ENCODE results near the gene PMEL. TPM values are rescaled to one million over a fixed set of nuclear protein-coding genes. Genes with fewer than 3 reads are reported as not detected.
A peak's percentile ranks its signal among the peaks of the same experiment; 100 is the strongest.

PMEL gene
- total and polyA plus RNA-seq, 9 of the 15 experiments (the other 6 are each of a cell fraction or from before 2014, with no cell fraction given), result 0.36 to 2.0 (median 0.98) TPM

DNA sequence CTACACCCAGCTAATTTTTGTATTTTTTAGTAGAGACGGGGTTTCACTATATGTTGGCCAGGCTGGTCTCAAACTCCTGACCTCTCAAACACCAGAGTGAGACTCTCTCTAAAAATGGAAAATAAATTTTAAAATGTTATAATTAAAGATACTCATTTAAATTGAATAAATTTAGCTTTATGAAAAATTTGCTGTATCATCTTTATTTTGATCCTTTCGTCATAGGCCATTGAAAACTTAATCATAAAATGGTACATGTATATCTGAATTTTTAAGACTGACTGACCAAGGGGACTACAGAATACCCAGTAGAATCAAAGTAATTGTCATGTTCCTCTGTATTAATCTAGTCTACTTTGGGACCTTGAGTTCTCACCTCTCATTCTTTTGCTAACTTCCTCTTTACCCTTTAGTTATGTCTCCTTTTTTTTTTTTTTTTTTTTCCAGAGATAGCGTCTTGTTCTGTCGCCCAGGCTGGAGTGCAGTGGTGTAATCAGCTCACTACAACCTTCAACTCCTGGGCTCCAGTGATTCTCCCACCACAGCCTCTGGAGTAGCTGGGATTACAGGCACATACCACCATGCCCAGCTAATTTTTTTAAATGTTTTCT, 17.5 kb upstream of the PMEL start (continued):
- TF ChIP-seq NCOA2 (IDR thresholded peaks at IDR 0.05; ENCODE audit: partially characterized antibody in 2 of 2), result no peak
- no peak for TF ChIP-seq SUPT5H (IDR thresholded peaks at IDR 0.05)
- TF ChIP-seq KDM2B (CRISPR knock-in tag; IDR thresholded peaks at IDR 0.05), result no peak
- no peak for TF ChIP-seq NFIC (IDR thresholded peaks at IDR 0.05)
- TF ChIP-seq, protein P1, sequence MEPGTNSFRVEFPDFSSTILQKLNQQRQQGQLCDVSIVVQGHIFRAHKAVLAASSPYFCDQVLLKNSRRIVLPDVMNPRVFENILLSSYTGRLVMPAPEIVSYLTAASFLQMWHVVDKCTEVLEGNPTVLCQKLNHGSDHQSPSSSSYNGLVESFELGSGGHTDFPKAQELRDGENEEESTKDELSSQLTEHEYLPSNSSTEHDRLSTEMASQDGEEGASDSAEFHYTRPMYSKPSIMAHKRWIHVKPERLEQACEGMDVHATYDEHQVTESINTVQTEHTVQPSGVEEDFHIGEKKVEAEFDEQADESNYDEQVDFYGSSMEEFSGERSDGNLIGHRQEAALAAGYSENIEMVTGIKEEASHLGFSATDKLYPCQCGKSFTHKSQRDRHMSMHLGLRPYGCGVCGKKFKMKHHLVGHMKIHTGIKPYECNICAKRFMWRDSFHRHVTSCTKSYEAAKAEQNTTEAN (CRISPR knock-in tag; IDR thresholded peaks at IDR 0.05), result no peak
- TF ChIP-seq MAFG (tag; conservative IDR thresholded peaks at IDR 0.05), result peak; percentile 89
- no peak for TF ChIP-seq NR2F6 (CRISPR knock-in tag; IDR thresholded peaks at IDR 0.05)
- TF ChIP-seq ZNF695 (CRISPR knock-in tag; IDR thresholded peaks at IDR 0.05), result no peak
- no peak for TF ChIP-seq ZNF12 (CRISPR knock-in tag; IDR thresholded peaks at IDR 0.05)
- no peak for TF ChIP-seq STAT6 (CRISPR knock-in tag; IDR thresholded peaks at IDR 0.05)
- TF ChIP-seq SMARCA4 (IDR thresholded peaks at IDR 0.05), result no peak
- TF ChIP-seq, protein P2, sequence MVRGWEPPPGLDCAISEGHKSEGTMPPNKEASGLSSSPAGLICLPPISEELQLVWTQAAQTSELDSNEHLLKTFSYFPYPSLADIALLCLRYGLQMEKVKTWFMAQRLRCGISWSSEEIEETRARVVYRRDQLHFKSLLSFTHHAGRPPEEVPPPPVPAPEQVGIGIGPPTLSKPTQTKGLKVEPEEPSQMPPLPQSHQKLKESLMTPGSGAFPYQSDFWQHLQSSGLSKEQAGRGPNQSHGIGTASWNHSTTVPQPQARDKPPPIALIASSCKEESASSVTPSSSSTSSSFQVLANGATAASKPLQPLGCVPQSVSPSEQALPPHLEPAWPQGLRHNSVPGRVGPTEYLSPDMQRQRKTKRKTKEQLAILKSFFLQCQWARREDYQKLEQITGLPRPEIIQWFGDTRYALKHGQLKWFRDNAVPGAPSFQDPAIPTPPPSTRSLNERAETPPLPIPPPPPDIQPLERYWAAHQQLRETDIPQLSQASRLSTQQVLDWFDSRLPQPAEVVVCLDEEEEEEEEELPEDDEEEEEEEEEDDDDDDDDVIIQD (CRISPR knock-in tag; IDR thresholded peaks at IDR 0.05), result no peak
- TF ChIP-seq ZNF696 (CRISPR knock-in tag; conservative IDR thresholded peaks at IDR 0.05), result no peak
- no peak for TF ChIP-seq PRPF4 (IDR thresholded peaks at IDR 0.05; ENCODE audit: insufficient read depth, low read depth, low read length, poor library complexity, severe bottlenecking)
- no peak for TF ChIP-seq FOXK1 (CRISPR knock-in tag; IDR thresholded peaks at IDR 0.05; ENCODE audit: borderline replicate concordance)
- TF ChIP-seq ZNF384 (IDR thresholded peaks at IDR 0.05; ENCODE audit: low read depth, low read length), result peak; percentile 90
- TF ChIP-seq ZNF583 (CRISPR knock-in tag; IDR thresholded peaks at IDR 0.05), result no peak
- no peak for TF ChIP-seq TEAD4 (IDR thresholded peaks at IDR 0.05; ENCODE audit: low read length)
- no peak for TF ChIP-seq TEAD4 (CRISPR knock-in tag; IDR thresholded peaks at IDR 0.05; ENCODE audit: borderline replicate concordance)
- no peak for TF ChIP-seq BRF1 (IDR thresholded peaks at IDR 0.05; ENCODE audit: borderline replicate concordance, extremely low read depth, insufficient read length)
- no peak for TF ChIP-seq RFX5 (IDR thresholded peaks at IDR 0.05; ENCODE audit: low read depth, low read length)
- TF ChIP-seq ZFX (CRISPR knock-in tag; IDR thresholded peaks at IDR 0.05), result no peak
- TF ChIP-seq DMBX1 (CRISPR knock-in tag; IDR thresholded peaks at IDR 0.05; ENCODE audit: borderline replicate concordance), result no peak
- no peak for TF ChIP-seq VEZF1 (CRISPR knock-in tag; IDR thresholded peaks at IDR 0.05)
